Measurements from ENCODE around the gene ACD. TPM values are rescaled to one million over a fixed set of nuclear protein-coding genes. Genes with fewer than 3 reads are reported as not detected.

The ACD gene
- total and polyA plus RNA-seq, 2 of the 8 experiments (the other 6 are each of a cell fraction or from before 2014, with no cell fraction given) = 34.8 to 58.0 TPM

DNA sequence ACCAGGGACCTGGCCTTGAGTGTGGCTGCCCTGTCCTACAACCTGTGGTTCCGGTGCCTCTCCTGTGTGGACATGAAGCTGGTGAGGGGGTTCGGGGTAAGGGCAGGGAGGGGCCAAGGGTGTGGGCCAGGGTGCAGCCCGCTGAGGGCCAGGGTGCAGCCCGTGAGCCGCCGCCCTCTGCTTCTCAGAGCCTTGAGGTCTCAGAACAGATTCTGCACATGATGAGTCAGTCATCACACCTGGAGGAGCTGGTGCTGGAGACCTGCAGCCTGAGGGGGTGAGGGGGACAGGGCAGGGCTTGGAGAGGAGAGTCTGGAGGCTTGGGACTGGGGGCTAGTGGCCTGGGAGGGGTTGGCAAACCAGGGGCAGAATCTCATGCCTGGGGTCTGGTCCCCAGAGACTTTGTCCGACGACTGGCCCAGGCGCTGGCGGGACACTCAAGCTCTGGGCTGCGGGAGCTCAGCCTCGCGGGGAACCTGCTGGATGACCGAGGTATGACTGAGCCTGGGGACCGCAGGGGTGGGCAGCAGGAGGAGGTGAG lies 12.9 kb downstream of the ACD start (continued):
- TF ChIP-seq TEAD4 (IDR thresholded peaks at IDR 0.05; ENCODE audit: low read depth, low read length) = no peak
- TF ChIP-seq, protein P1, sequence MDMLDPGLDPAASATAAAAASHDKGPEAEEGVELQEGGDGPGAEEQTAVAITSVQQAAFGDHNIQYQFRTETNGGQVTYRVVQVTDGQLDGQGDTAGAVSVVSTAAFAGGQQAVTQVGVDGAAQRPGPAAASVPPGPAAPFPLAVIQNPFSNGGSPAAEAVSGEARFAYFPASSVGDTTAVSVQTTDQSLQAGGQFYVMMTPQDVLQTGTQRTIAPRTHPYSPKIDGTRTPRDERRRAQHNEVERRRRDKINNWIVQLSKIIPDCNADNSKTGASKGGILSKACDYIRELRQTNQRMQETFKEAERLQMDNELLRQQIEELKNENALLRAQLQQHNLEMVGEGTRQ (IDR thresholded peaks at IDR 0.05; ENCODE audit: low read length) = no peak
- TF ChIP-seq RAD21 (IDR thresholded peaks at IDR 0.05 in 1 of 2, conservative IDR thresholded peaks at IDR 0.05 in 1 of 2; ENCODE audit: low read depth in 2 of 2, low read length in 2 of 2) = no peak
- no peak for TF ChIP-seq TAF7 (optimal IDR thresholded peaks at IDR 0.05; ENCODE audit: borderline replicate concordance, low read depth, low read length)
